SK-N-SH (cell line): Measurements from ENCODE around the gene LRMDA. TPM values are rescaled to one million over a fixed set of nuclear protein-coding genes. Genes with fewer than 3 reads are reported as not detected.

Source experiments
- CTCF ChIA-PET: fragments of 300-600, 350-600 bp; formaldehyde crosslinking; extraction: SDS; loops from one replicate; lab custom pipeline; 2021; lab: Yijun Ruan, JAX
- POLR2A ChIA-PET: fragments of 350-600 bp; sonication (Branson Sonifier 250); formaldehyde crosslinking; extraction: SDS; loops from one replicate; lab custom pipeline; 2020; ENCODE audit warnings: antibody characterized with exemption, inconsistent platforms; lab: Yijun Ruan, JAX
- DNase-seq: peaks from one replicate; pipeline ENCODE4 v3.0.0; 2012
- H2AFZ ChIP-seq: fragments of 200-600 bp; sonication (generic); 2 replicates; pipeline ENCODE4 v1.8.1; 2016; ENCODE audit warnings: antibody characterized with exemption, mild to moderate bottlenecking, low read depth
- H3F3A ChIP-seq: fragments of 200-600 bp; sonication (generic); replicated peaks from 2 replicates; pipeline ENCODE3; 2016; ENCODE audit warnings: antibody characterized with exemption, mild to moderate bottlenecking; ENCODE audit not compliant: insufficient read depth
- H3K27ac ChIP-seq, 2 experiments: fragments of 200-500 bp in 1 of 2; fragments of 200-600 bp in 1 of 2; sonication (Bioruptor generic) in 1 of 2; sonication (generic), shearing (Covaris generic) in 1 of 2; 2 replicates each; pipeline versions ENCODE4 v1.5.1 to v1.6.1; 2014 to 2016; ENCODE audit warnings: low read depth in 2 of 2, inconsistent platforms in 1 of 2, low read length in 1 of 2, mild to moderate bottlenecking in 1 of 2, mixed read lengths in 1 of 2
- H3K27me3 ChIP-seq: fragments of 200-600 bp; sonication (generic), shearing (Covaris generic); 2 replicates; pipeline ENCODE4 v1.6.1; 2016; ENCODE audit warnings: mixed run types; ENCODE audit not compliant: insufficient read depth
- H3K36me3 ChIP-seq, 2 experiments: fragments of 200-500 bp in 1 of 2; fragments of 200-600 bp in 1 of 2; sonication (Bioruptor generic) in 1 of 2; sonication (generic) in 1 of 2; replicated peaks in 1 of 2; 2 replicates each; pipeline versions ENCODE3 to v1.5.1; 2014 to 2016; ENCODE audit warnings: low read length in 1 of 2, mild to moderate bottlenecking in 1 of 2; ENCODE audit not compliant: insufficient read depth in 2 of 2, control insufficient read depth in 1 of 2
- H3K4me1 ChIP-seq, 2 experiments: fragments of 200-500 bp in 1 of 2; fragments of 200-600 bp in 1 of 2; sonication (Bioruptor generic) in 1 of 2; sonication (generic), shearing (Covaris generic) in 1 of 2; 2 replicates each; pipeline versions ENCODE4 v1.5.1 to v1.6.1; 2014 to 2016; ENCODE audit warnings: low read depth in 1 of 2, low read length in 1 of 2, mixed run types in 1 of 2; ENCODE audit not compliant: insufficient read depth in 2 of 2, control insufficient read depth in 1 of 2
- H3K4me2 ChIP-seq: fragments of 200-600 bp; sonication (generic), shearing (Covaris generic); 2 replicates; pipeline ENCODE4 v1.6.1; 2017; ENCODE audit warnings: mixed run types
- H3K4me3 ChIP-seq, 2 experiments: fragments of 200-500 bp in 1 of 2; fragments of 200-600 bp in 1 of 2; sonication (Bioruptor generic) in 1 of 2; sonication (generic), shearing (Covaris generic) in 1 of 2; 2 replicates each; pipeline versions ENCODE4 v1.5.1 to v1.8.1; 2014 to 2016; ENCODE audit warnings: low read depth in 2 of 2, inconsistent platforms in 1 of 2, low read length in 1 of 2, mild to moderate bottlenecking in 1 of 2, mixed read lengths in 1 of 2, moderate library complexity in 1 of 2
- H3K79me2 ChIP-seq: fragments of 200-600 bp; sonication (generic); 2 replicates; pipeline ENCODE4 v1.8.1; 2017; ENCODE audit warnings: mild to moderate bottlenecking; ENCODE audit not compliant: insufficient read depth
- H3K9ac ChIP-seq: fragments of 200-600 bp; sonication (generic); 2 replicates; pipeline ENCODE4 v1.6.1; 2017; ENCODE audit warnings: mixed run types
- H3K9me2 ChIP-seq: fragments of 200-600 bp; sonication (generic); 2 replicates; pipeline ENCODE4 v1.6.1; 2017; ENCODE audit warnings: mixed run types
- H3K9me3 ChIP-seq: fragments of 200-600 bp; sonication (generic); 2 replicates; pipeline ENCODE4 v1.6.1; 2017; ENCODE audit warnings: mixed run types, mild to moderate bottlenecking, moderate library complexity
- H4K20me1 ChIP-seq: fragments of 200-600 bp; sonication (generic); 2 replicates; pipeline ENCODE4 v1.6.1; 2017; ENCODE audit warnings: mild to moderate bottlenecking, mixed run types; ENCODE audit not compliant: insufficient read depth
- ELF1 ChIP-seq: IDR thresholded peaks from 2 replicates; pipeline ENCODE4 v1.4.0; 2012
- FOXJ3 ChIP-seq: sonication (generic); formaldehyde crosslinking; IDR thresholded peaks from 2 replicates; pipeline ENCODE4 v1.5.1; 2020; ENCODE audit warnings: mild to moderate bottlenecking, missing genetic modification reagents
- FOXM1 ChIP-seq: IDR thresholded peaks from 2 replicates; pipeline ENCODE4 v1.4.0; 2012; ENCODE audit warnings: low read depth, mild to moderate bottlenecking
- GATA2 ChIP-seq: sonication (generic); formaldehyde crosslinking; IDR thresholded peaks from 2 replicates; pipeline ENCODE4 v1.5.0; 2020; ENCODE audit warnings: mild to moderate bottlenecking, missing genetic modification reagents
- MEF2A ChIP-seq: IDR thresholded peaks from 2 replicates; pipeline ENCODE4 v1.4.0; 2012; ENCODE audit warnings: low read depth, borderline replicate concordance
- MXI1 ChIP-seq: IDR thresholded peaks from 2 replicates; pipeline ENCODE4 v1.6.1; 2012; ENCODE audit warnings: mild to moderate bottlenecking, low read depth, low read length, improper control_type of control experiment
- NRF1 ChIP-seq: IDR thresholded peaks from 2 replicates; pipeline ENCODE4 v1.6.1; 2012; ENCODE audit warnings: low read depth, mild to moderate bottlenecking, low read length
- RCOR1 ChIP-seq: fragments of 150-350 bp; IDR thresholded peaks from 2 replicates; pipeline ENCODE4 v1.6.1; 2017; ENCODE audit warnings: antibody characterized with exemption, low read length
- RFX5 ChIP-seq: IDR thresholded peaks from 2 replicates; pipeline ENCODE4 v1.6.1; 2012; ENCODE audit warnings: mild to moderate bottlenecking, improper control_type of control experiment, low read length
- SIN3A ChIP-seq: IDR thresholded peaks from 2 replicates; pipeline ENCODE4 v1.6.1; 2012; ENCODE audit warnings: low read depth, mild to moderate bottlenecking, low read length, moderate library complexity, borderline replicate concordance
- WGBS: methylation state at CpG from one replicate; pipeline ENCODE4 v1.1.6; 2017; ENCODE audit warnings: low lambda C conversion rate; 5-methylcytosine and 5-hydroxymethylcytosine counted together
- polyA plus RNA-seq, 3 experiments: library from polyadenylated mRNA; depleted of rRNA; stranded (reverse); fragments of >200 nt; gene quantifications; 2 replicates each; pipeline ENCODE4 v1.2.3, GENCODE V29; 2012
- TF ChIP-seq, protein P1 (sequence below): IDR thresholded peaks from 2 replicates; pipeline ENCODE4 v1.4.0; 2012; ENCODE audit warnings: low read depth, borderline replicate concordance
- TF ChIP-seq, protein P2 (sequence below): fragments of 150-350 bp; IDR thresholded peaks from 2 replicates; pipeline ENCODE4 v1.6.1; 2016; ENCODE audit warnings: mild to moderate bottlenecking, low read depth, low read length
- TF ChIP-seq, protein P3 (sequence below): IDR thresholded peaks from 2 replicates; pipeline ENCODE4 v1.6.1; 2012; ENCODE audit warnings: mild to moderate bottlenecking, low read depth, low read length, moderate library complexity
- TF ChIP-seq, protein P4 (sequence below): IDR thresholded peaks from 2 replicates; pipeline ENCODE4; 2012
- TF ChIP-seq, protein P5 (sequence below): IDR thresholded peaks from 2 replicates; pipeline ENCODE4 v1.4.0; 2012; ENCODE audit warnings: low read depth, borderline replicate concordance

The LRMDA gene
- polyA plus RNA-seq, 1 of the 3 experiments (the other 2 are of a cell fraction), result 0.95 TPM

DNA sequence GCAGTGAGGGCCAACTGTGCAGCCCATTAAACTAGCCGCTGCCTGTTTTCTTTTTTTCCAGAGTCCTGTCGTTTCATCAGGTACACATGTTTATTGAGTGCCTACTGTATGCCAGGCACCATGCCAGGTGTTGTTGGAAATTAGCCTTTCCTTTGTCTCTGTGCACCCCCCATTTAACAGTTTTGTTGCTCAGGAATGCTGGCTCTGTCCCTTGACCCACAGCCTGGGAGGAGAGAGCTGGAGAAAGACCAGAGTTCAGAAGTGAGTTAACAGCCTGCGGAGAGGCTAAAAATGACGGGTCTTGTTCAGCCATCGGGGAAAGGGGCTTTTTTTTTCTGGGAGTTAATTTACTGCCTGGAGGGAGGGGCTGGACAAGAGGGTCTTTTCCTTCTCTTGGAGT lies 1.3 kb downstream of the LRMDA start:
- no peak overlapping the region for H3K9ac ChIP-seq
- no peaks in the 10 kb centered on the region for H3K36me3 ChIP-seq
- no peaks in the 10 kb centered on the region for H3K9me3 ChIP-seq
- H3K9me2 ChIP-seq, result no peaks in the 10 kb centered on the region
- H3K4me3 ChIP-seq, result no peak overlapping the region
- no peaks in the 10 kb centered on the region for H3F3A ChIP-seq
- DNase-seq, result no peak
- no peak overlapping the region for H3K4me2 ChIP-seq
- H3K79me2 ChIP-seq, result no peaks in the 10 kb centered on the region
- H4K20me1 ChIP-seq, result no peaks in the 10 kb centered on the region
- H2AFZ ChIP-seq, result no peak overlapping the region
- ChIA-PET POLR2A (interaction anchor here (1.0 kb wide), 1 partner anchor 12 kb away, joined by 3 read pairs; no protein-coding TSS in a partner anchor), CTCF (interaction anchor here (0.6 kb wide), 1 partner anchor 54 kb away, joined by 3 read pairs; no protein-coding TSS in a partner anchor)
- peaks cover 0 to 8% of the 10 kb centered on the region in 2 experiments; a peak in 1 of 4 replicates for H3K4me1 ChIP-seq
- TF ChIP-seq, protein P1, sequence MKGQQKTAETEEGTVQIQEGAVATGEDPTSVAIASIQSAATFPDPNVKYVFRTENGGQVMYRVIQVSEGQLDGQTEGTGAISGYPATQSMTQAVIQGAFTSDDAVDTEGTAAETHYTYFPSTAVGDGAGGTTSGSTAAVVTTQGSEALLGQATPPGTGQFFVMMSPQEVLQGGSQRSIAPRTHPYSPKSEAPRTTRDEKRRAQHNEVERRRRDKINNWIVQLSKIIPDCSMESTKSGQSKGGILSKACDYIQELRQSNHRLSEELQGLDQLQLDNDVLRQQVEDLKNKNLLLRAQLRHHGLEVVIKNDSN, result no peak
- TF ChIP-seq SIN3A (no peak), ELF1 (no peak), GATA2 (no peak)
- TF ChIP-seq, protein P2, sequence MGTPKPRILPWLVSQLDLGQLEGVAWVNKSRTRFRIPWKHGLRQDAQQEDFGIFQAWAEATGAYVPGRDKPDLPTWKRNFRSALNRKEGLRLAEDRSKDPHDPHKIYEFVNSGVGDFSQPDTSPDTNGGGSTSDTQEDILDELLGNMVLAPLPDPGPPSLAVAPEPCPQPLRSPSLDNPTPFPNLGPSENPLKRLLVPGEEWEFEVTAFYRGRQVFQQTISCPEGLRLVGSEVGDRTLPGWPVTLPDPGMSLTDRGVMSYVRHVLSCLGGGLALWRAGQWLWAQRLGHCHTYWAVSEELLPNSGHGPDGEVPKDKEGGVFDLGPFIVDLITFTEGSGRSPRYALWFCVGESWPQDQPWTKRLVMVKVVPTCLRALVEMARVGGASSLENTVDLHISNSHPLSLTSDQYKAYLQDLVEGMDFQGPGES, result no peak
- TF ChIP-seq, protein P3, sequence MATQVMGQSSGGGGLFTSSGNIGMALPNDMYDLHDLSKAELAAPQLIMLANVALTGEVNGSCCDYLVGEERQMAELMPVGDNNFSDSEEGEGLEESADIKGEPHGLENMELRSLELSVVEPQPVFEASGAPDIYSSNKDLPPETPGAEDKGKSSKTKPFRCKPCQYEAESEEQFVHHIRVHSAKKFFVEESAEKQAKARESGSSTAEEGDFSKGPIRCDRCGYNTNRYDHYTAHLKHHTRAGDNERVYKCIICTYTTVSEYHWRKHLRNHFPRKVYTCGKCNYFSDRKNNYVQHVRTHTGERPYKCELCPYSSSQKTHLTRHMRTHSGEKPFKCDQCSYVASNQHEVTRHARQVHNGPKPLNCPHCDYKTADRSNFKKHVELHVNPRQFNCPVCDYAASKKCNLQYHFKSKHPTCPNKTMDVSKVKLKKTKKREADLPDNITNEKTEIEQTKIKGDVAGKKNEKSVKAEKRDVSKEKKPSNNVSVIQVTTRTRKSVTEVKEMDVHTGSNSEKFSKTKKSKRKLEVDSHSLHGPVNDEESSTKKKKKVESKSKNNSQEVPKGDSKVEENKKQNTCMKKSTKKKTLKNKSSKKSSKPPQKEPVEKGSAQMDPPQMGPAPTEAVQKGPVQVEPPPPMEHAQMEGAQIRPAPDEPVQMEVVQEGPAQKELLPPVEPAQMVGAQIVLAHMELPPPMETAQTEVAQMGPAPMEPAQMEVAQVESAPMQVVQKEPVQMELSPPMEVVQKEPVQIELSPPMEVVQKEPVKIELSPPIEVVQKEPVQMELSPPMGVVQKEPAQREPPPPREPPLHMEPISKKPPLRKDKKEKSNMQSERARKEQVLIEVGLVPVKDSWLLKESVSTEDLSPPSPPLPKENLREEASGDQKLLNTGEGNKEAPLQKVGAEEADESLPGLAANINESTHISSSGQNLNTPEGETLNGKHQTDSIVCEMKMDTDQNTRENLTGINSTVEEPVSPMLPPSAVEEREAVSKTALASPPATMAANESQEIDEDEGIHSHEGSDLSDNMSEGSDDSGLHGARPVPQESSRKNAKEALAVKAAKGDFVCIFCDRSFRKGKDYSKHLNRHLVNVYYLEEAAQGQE, result no peak
- TF ChIP-seq, protein P4, sequence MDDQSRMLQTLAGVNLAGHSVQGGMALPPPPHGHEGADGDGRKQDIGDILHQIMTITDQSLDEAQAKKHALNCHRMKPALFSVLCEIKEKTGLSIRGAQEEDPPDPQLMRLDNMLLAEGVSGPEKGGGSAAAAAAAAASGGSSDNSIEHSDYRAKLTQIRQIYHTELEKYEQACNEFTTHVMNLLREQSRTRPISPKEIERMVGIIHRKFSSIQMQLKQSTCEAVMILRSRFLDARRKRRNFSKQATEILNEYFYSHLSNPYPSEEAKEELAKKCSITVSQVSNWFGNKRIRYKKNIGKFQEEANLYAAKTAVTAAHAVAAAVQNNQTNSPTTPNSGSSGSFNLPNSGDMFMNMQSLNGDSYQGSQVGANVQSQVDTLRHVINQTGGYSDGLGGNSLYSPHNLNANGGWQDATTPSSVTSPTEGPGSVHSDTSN, result no peak
- WGBS, result 99% methylated on average over 5 of the region's 5 CpGs
- no peaks in the 10 kb centered on the region for H3K27me3 ChIP-seq
- no peak overlapping the region for H3K27ac ChIP-seq

DNA sequence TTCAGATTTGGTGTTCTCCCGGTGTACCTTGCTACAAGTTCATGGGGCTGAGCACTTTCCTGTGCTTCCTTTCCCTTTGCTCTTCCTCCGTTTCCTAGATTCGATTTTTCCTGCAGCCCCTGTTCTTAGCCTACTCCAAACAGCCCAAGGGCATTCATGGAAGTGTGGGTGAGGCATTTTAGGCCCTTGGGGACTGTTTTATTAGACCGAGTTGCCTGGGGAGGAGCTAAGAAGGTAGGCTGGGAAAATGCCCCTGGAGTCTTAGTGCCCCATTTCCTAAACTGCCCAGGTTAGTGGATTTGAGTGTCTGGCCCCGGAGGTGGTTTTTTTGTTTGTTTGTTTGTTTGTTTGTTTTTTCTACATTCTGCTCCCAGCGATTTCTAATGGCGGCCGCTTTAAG lies 1.8 kb downstream of the LRMDA start:
- Histone ChIP-seq H3K27me3 (no peaks in the 10 kb centered on the region), H3K4me1 (peaks cover 0 to 8% of the 10 kb centered on the region in 2 experiments; a peak in 1 of 4 replicates), H3K4me2 (no peak overlapping the region), H3K79me2 (no peaks in the 10 kb centered on the region), H3K36me3 (no peaks in the 10 kb centered on the region), H4K20me1 (no peaks in the 10 kb centered on the region), H3K27ac (no peak overlapping the region), H3K4me3 (no peak overlapping the region), H2AFZ (no peak overlapping the region), H3K9me2 (no peaks in the 10 kb centered on the region), H3F3A (no peaks in the 10 kb centered on the region), H3K9me3 (no peaks in the 10 kb centered on the region), H3K9ac (no peak overlapping the region)
- CTCF ChIA-PET, result no interaction called here
- DNase-seq, result no peak
- POLR2A ChIA-PET, result interaction anchor here (1.0 kb wide), 1 partner anchor 12 kb away, joined by 3 read pairs; no protein-coding TSS in a partner anchor
- 84% methylated on average over 8 of the region's 8 CpGs for WGBS
- no peak for TF ChIP-seq NRF1
- no peak for TF ChIP-seq RCOR1
- no peak for TF ChIP-seq FOXJ3 (CRISPR knock-in tag)
- no peak for TF ChIP-seq FOXM1
- TF ChIP-seq RFX5, result no peak
- TF ChIP-seq MXI1, result no peak
- TF ChIP-seq, protein P4, result no peak
- TF ChIP-seq, protein P1, result no peak
- TF ChIP-seq, protein P5, sequence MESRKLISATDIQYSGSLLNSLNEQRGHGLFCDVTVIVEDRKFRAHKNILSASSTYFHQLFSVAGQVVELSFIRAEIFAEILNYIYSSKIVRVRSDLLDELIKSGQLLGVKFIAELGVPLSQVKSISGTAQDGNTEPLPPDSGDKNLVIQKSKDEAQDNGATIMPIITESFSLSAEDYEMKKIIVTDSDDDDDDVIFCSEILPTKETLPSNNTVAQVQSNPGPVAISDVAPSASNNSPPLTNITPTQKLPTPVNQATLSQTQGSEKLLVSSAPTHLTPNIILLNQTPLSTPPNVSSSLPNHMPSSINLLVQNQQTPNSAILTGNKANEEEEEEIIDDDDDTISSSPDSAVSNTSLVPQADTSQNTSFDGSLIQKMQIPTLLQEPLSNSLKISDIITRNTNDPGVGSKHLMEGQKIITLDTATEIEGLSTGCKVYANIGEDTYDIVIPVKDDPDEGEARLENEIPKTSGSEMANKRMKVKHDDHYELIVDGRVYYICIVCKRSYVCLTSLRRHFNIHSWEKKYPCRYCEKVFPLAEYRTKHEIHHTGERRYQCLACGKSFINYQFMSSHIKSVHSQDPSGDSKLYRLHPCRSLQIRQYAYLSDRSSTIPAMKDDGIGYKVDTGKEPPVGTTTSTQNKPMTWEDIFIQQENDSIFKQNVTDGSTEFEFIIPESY, result no peak
- no peak for TF ChIP-seq MEF2A
